Ovary (tissue), 9 donors: ENCODE data around the gene EYA2. TPM values are rescaled to one million over a fixed set of nuclear protein-coding genes. Genes with fewer than 3 reads are reported as not detected.

ENCODE experiments used
- DNase-seq, 5 donors: peaks; one replicate each; pipeline ENCODE4 v3.0.0-alpha.2; 2019 to 2020
- H3K27ac ChIP-seq, 2 donors: fragments of 200-600 bp; one replicate each; pipeline versions ENCODE4 v1.5.1 to v1.8.0; 2019 to 2022
- H3K27me3 ChIP-seq: fragments of 200-600 bp; one replicate; pipeline ENCODE4 v1.8.0; 2022
- H3K36me3 ChIP-seq: fragments of 200-600 bp; sonication (generic); one replicate; pipeline ENCODE4 v1.5.1; 2019
- H3K4me1 ChIP-seq: one replicate; pipeline ENCODE4 v1.8.1; 2013; ENCODE audit warnings: mild to moderate bottlenecking, moderate library complexity; ENCODE audit not compliant: insufficient read depth
- H3K4me3 ChIP-seq: fragments of 200-600 bp; sonication (generic); one replicate; pipeline ENCODE4 v1.5.1; 2017
- H3K9me3 ChIP-seq, 2 donors: fragments of 200-600 bp in 1 of 2; sonication (generic) in 1 of 2; one replicate each; pipeline versions ENCODE4 v1.5.1 to v1.8.1; 2013 to 2019; ENCODE audit warnings: mild to moderate bottlenecking in 1 of 2, moderate library complexity in 1 of 2
- EP300 ChIP-seq: sonication (generic); formaldehyde crosslinking; IDR thresholded peaks from one replicate; pipeline ENCODE4 v1.6.1; 2017; ENCODE audit warnings: antibody characterized with exemption
- POLR2A ChIP-seq: fragments of 450-650 bp; IDR thresholded peaks from one replicate; pipeline ENCODE4 v1.6.1; 2017; ENCODE audit warnings: antibody characterized with exemption, mild to moderate bottlenecking, moderate library complexity
- WGBS, 3 donors: extraction: QIAGEN DNeasy Blood & Tissue Kit in 1 of 3; methylation state at CpG; one replicate each; pipeline versions ENCODE4 v1.1.5 to v1.1.7; 2013 to 2017; 5-methylcytosine and 5-hydroxymethylcytosine counted together
- intact Hi-C, 4 donors: fragments of 100-400 bp; cut with DNase I; formaldehyde crosslinking; loops; one replicate each; pipeline versions ENCODE4 v1.11.0 to v1.15.1; 2022 to 2023
- polyA plus RNA-seq, 2 donors: library from polyadenylated mRNA; stranded (reverse); fragments of 200-250 nt in 1 of 2; fragments of 350-450 nt in 1 of 2; fragmentation: Illumina TruSeq in 1 of 2; extraction: RNeasy Lipid Tissue Mini Kit (QIAGEN cat#74804) in 1 of 2; gene quantifications; one replicate each; pipeline ENCODE4 v1.2.3, GENCODE V29; 2013 to 2014
- total RNA-seq, 7 donors: library from RNA; depleted of rRNA in 2 of 7; stranded (reverse); fragments of >200 nt in 2 of 7; fragmentation: NEBNext Ultra II Directional in 3 of 7; extraction: Animal tissue kit (Norgen Biotek cat#: 25700) in 3 of 7; gene quantifications; one replicate each; pipeline versions ENCODE4 v1.1.0 to v1.2.4, GENCODE V29; 2016 to 2023
- TF ChIP-seq, protein P1 (sequence below), 3 donors: fragments of 450-650 bp in 2 of 3; fragments of 200-600 bp in 1 of 3; IDR thresholded peaks; one replicate each; pipeline versions ENCODE4 v1.5.1 to v1.8.0; 2016 to 2022; ENCODE audit warnings: antibody characterized with exemption in 3 of 3, mild to moderate bottlenecking in 1 of 3
- donor health status: DM: no; HTN: no; CAD: no; lungs with moderate emphysema.
- donor health status: DM: no; HTN: no; CAD: no.
- donor health status: Bipolar disorder and iron deficiency.
- donor health status: DM: yes; HTN: yes; CAD: no.
- donor health status: DM: no; HTN: no; CAD: no.
- donor health status: DM: yes; HTN: yes; CAD: no.

EYA2 gene
- total and polyA plus RNA-seq, 9 donors, result 0.18 to 7.6 (median 1.7) TPM

DNA sequence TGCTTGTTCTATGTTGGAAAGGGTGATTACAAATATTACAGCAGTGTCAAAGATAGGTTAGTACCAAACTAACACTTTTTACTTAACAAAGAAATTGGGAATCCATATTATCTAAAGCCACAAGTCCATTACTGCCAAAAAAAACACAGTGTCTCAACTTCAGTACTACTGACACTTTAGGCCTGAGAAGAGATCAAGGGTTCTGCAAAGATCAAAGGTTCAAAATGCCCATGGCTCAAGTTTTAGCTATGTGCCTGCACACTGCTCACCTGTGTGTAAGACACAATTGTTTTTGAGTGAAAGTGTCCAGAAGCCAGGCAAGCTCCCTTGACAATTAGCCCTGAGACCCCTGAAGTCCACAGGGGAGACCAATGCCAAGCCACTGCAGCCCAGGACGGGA is 329.3 kb downstream of the EYA2 start:
- Histone ChIP-seq H3K27ac (no peak overlapping the region), H3K36me3 (no peaks in the 10 kb centered on the region), H3K4me1 (no peaks in the 10 kb centered on the region), H3K27me3 (no peaks in the 10 kb centered on the region), H3K9me3 (no peaks in the 10 kb centered on the region), H3K4me3 (no peak overlapping the region)
- intact Hi-C loops, result no loop called here
- TF ChIP-seq POLR2A (no peak), EP300 (no peak)
- TF ChIP-seq, protein P1, sequence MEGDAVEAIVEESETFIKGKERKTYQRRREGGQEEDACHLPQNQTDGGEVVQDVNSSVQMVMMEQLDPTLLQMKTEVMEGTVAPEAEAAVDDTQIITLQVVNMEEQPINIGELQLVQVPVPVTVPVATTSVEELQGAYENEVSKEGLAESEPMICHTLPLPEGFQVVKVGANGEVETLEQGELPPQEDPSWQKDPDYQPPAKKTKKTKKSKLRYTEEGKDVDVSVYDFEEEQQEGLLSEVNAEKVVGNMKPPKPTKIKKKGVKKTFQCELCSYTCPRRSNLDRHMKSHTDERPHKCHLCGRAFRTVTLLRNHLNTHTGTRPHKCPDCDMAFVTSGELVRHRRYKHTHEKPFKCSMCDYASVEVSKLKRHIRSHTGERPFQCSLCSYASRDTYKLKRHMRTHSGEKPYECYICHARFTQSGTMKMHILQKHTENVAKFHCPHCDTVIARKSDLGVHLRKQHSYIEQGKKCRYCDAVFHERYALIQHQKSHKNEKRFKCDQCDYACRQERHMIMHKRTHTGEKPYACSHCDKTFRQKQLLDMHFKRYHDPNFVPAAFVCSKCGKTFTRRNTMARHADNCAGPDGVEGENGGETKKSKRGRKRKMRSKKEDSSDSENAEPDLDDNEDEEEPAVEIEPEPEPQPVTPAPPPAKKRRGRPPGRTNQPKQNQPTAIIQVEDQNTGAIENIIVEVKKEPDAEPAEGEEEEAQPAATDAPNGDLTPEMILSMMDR (IDR thresholded peaks at IDR 0.05), result no peak
- WGBS, 3 donors, result 88 to 100% (median 92%) methylated on average over 1 of the region's 1 CpG
- no peak for DNase-seq

DNA sequence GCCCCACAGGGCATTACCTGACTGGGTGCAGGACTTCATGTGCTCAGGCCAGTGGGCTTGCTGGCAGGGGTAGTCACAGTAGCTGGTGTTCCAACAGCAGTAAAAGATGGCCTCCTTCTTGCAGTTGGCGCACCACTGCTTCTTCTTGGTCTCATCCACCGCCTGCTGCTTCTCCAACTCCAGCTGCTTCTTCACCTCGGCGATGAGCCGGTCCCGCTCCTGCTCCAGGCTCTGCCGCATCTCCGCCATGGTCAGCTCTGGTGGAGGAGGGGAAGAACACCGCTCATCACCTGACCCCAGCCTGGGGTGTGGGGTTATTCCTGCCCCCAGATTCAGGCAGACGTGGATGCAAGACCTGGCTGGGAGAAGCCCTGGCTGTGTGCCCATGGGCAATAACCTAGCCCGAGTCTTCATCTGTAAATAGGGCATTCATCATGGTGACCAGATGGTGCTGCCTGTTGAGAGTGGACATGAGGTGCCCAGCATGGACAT is 329.7 kb downstream of the EYA2 start:
- WGBS, 3 donors, result 89 to 93% (median 90%) methylated on average over 11 of the region's 11 CpGs
- TF ChIP-seq EP300 (no peak), POLR2A (no peak)
- TF ChIP-seq, protein P1 (IDR thresholded peaks at IDR 0.05), result no peak
- H3K9me3 ChIP-seq, result no peaks in the 10 kb centered on the region
- H3K27ac ChIP-seq, result no peak overlapping the region
- DNase-seq, result no peak
- no peaks in the 10 kb centered on the region for H3K4me1 ChIP-seq
- intact Hi-C loops, result no loop called here
- no peaks in the 10 kb centered on the region for H3K27me3 ChIP-seq
- no peaks in the 10 kb centered on the region for H3K36me3 ChIP-seq
- H3K4me3 ChIP-seq, result no peak overlapping the region

DNA sequence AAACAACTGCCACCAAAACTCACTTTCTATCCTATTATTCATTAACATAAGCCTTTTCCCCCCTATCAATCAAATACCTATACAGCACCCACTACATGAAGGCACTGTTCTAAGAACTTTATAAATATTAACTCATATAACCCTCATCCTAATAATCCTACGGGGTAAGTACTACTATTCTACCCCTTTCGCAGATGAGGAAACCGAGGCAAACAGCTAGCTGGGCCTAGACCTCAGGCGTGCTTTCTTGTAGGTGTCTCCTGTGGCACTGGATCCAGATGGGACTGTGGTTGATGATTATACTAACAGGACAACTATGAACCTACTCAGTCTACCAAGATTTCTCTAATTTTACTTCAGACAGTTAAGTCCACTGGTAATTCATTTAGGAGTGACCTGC is 330.2 kb downstream of the EYA2 start:
- TF ChIP-seq EP300, result no peak
- no peak for TF ChIP-seq POLR2A
- TF ChIP-seq, protein P1 (IDR thresholded peaks at IDR 0.05), result no peak
- intact Hi-C loops, result no loop called here
- DNase-seq, result no peak
- Histone ChIP-seq H3K27me3 (no peaks in the 10 kb centered on the region), H3K4me3 (no peak overlapping the region), H3K4me1 (no peaks in the 10 kb centered on the region), H3K9me3 (no peaks in the 10 kb centered on the region), H3K27ac (no peak overlapping the region), H3K36me3 (no peaks in the 10 kb centered on the region)
- 93 to 97% (median 95%) methylated on average over 4 of the region's 4 CpGs for WGBS, 3 donors

DNA sequence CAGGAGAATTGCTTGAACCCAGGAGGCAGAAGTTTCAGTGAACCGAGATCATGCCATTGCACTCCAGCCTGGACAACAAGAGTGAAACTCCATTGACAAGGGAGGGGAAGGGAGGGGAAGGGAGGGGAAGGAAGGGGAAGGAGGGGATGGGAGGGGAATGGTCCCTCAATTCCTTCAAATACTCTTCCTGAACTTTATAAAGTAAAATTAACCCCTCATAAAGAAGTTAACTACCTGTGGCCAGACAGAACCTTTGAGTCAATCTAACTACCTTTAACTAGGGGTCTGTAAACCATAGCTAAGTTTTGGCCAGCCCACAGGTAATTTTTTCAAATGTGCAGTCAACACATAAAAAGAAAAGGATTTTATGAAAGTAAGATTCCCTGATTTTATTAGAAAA is 330.8 kb downstream of the EYA2 start:
- no peaks in the 10 kb centered on the region for H3K4me1 ChIP-seq
- H3K27ac ChIP-seq, result no peak overlapping the region
- no peaks in the 10 kb centered on the region for H3K36me3 ChIP-seq
- no peaks in the 10 kb centered on the region for H3K9me3 ChIP-seq
- 80 to 95% (median 87%) methylated on average over 1 of the region's 1 CpG for WGBS, 3 donors
- intact Hi-C loops, result no loop called here
- no peaks in the 10 kb centered on the region for H3K27me3 ChIP-seq
- no peak overlapping the region for H3K4me3 ChIP-seq
- TF ChIP-seq EP300 (no peak), POLR2A (no peak)
- TF ChIP-seq, protein P1 (IDR thresholded peaks at IDR 0.05), result no peak
- no peak for DNase-seq
